ENCODE measurements around the gene COBLL1. TPM values are rescaled to one million over a fixed set of nuclear protein-coding genes. Genes with fewer than 3 reads are reported as not detected.
"Not testable (repeated sequence)": the region's sequence is repeated elsewhere in the genome, so short reads cannot be mapped to it uniquely, and the experiment has no call there.

The COBLL1 gene
- total and polyA plus RNA-seq, 5 donors = 3.2 to 9.2 (median 8.4) TPM

DNA sequence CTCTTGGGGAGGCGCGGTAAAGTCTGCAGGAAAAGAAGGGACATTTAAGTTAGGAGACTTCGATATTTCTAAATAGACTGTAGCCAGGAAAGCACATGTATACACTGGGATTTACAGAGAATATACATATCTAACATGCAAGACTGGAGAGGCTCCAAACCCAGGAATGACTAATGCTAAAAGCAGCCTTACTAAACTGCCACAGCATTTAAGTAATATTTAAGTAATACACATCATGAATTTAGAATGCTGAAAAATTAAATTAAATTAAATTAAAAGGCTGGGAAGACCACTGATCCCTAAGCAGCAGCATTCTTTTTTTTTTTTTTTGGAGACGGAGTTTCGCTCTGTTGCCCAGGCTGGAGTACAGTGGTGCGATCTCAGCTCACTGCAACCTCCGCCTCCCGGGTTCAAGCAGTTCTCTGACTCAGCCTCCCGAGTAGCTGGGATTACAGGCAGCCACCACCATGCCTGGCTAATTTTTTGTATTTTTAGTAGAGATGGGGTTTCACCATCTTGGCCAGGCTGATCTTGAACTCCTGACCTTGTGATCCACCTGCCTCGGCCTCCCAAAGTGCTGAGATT, 131.3 kb downstream of the COBLL1 start:
- intact Hi-C loops (cut with DNase I) = loop anchor here in 1 of 4 donors (10.0 kb wide), 1 partner anchor 146 kb away; no protein-coding TSS in a partner anchor
- not testable (repeated sequence) for DNase-seq; H3K9me3 ChIP-seq (ENCODE audit: control insufficient read depth, low read length); ATAC-seq; H3K4me3 ChIP-seq (ENCODE audit: low read length); H3K27ac ChIP-seq (ENCODE audit: low read length); H3K4me1 ChIP-seq (ENCODE audit: control insufficient read depth, insufficient read depth, low read length); H3K27me3 ChIP-seq (ENCODE audit: control insufficient read depth, insufficient read depth)
- 97% methylated on average over 10 of the region's 10 CpGs for WGBS

DNA sequence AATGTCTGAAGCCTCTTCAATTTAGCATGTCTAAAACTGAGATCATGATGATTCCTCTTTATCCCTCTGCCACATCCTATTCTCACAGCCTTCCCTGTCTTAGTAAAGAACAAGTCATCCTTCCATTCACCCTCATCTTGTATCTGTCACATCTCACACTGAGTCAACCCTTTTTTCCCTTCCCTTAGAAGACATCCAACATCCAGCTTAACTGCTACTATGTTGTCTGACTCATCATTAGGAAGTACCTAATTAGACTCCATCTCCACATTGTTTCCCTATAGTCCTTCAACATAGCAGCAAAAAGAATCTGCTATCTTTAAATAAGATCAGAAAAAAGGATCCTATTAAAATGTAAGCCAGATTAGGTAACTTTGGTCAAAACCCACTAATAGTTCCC, 135.1 kb downstream of the COBLL1 start:
- Histone ChIP-seq H3K27me3 (ENCODE audit: control insufficient read depth, insufficient read depth) (no peaks in the 10 kb centered on the region), H3K4me1 (ENCODE audit: control insufficient read depth, insufficient read depth, low read length) (no peaks in the 10 kb centered on the region), H3K27ac (ENCODE audit: low read length) (no peak overlapping the region), H3K9me3 (ENCODE audit: control insufficient read depth, low read length) (no peaks in the 10 kb centered on the region), H3K4me3 (ENCODE audit: low read length) (no peak overlapping the region)
- DNase-seq (no peak), ATAC-seq (no peak)
- intact Hi-C loops (cut with DNase I) = no loop called here

GRCh38 chr2:164705412-164706167, 136.0 kb downstream of the COBLL1 start:
- Histone ChIP-seq H3K9me3 (ENCODE audit: control insufficient read depth, low read length) (no peaks in the 10 kb centered on the region), H3K27ac (ENCODE audit: low read length) (no peak overlapping the region), H3K27me3 (ENCODE audit: control insufficient read depth, insufficient read depth) (no peaks in the 10 kb centered on the region), H3K4me3 (ENCODE audit: low read length) (no peak overlapping the region), H3K4me1 (ENCODE audit: control insufficient read depth, insufficient read depth, low read length) (no peaks in the 10 kb centered on the region)
- no peak for ATAC-seq
- no peak for DNase-seq
- WGBS = 95% methylated on average over 12 of the region's 12 CpGs
- intact Hi-C loops (cut with DNase I) = no loop called here

GRCh38 chr2:164703915-164704706, 137.5 kb downstream of the COBLL1 start:
- ATAC-seq (no peak), DNase-seq (no peak)
- Histone ChIP-seq H3K9me3 (ENCODE audit: control insufficient read depth, low read length) (no peaks in the 10 kb centered on the region), H3K4me3 (ENCODE audit: low read length) (no peak overlapping the region), H3K4me1 (ENCODE audit: control insufficient read depth, insufficient read depth, low read length) (no peaks in the 10 kb centered on the region), H3K27ac (ENCODE audit: low read length) (no peak overlapping the region), H3K27me3 (ENCODE audit: control insufficient read depth, insufficient read depth) (no peaks in the 10 kb centered on the region)
- 89% methylated on average over 3 of the region's 3 CpGs for WGBS
- intact Hi-C loops (cut with DNase I) = no loop called here

DNA sequence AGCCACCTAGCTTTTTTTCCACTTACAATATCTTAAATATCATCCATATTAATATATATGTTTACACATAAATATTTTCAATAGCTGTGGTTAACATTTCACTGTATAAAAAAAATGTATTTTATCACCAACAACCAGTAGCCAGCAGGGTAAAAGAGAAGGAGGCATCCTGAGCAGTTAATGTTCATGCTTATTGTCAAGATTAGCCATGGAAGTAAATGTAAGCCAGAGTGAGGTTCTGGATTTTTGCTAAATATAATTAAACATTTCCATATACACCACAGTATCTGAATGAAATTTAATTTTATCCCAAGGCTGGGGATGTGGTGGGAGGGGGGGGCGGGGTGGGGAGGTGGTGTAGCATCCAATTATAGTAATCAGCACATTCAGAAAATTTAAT, 140.1 kb downstream of the COBLL1 start:
- Histone ChIP-seq H3K9me3 (ENCODE audit: control insufficient read depth, low read length) (no peaks in the 10 kb centered on the region), H3K27me3 (ENCODE audit: control insufficient read depth, insufficient read depth) (no peaks in the 10 kb centered on the region), H3K27ac (ENCODE audit: low read length) (no peak overlapping the region), H3K4me1 (ENCODE audit: control insufficient read depth, insufficient read depth, low read length) (no peaks in the 10 kb centered on the region), H3K4me3 (ENCODE audit: low read length) (no peak overlapping the region)
- ATAC-seq (no peak), DNase-seq (no peak)
- intact Hi-C loops (cut with DNase I) = no loop called here
- 100% methylated on average over 1 of the region's 1 CpG for WGBS

DNA sequence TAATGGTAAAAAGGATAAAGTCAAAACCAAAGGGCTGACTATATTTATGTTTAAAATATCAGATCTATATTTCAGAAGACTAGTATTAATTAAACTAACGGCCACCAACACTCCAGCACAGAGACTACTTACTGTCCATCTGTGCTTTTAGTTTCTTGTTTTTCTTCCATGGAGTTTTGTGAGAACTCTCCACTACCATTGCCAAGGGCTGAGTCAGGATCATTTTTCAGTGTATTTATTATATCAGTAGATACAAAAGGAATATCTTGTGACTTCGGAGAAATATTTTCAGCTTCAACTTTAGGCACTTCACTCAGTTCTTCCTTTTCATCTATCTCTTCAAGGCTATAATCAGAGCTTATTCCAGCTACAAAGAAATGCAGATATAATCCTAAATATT, 141.2 kb downstream of the COBLL1 start:
- Histone ChIP-seq H3K4me3 (ENCODE audit: low read length) (no peak overlapping the region), H3K27ac (ENCODE audit: low read length) (no peak overlapping the region), H3K9me3 (ENCODE audit: control insufficient read depth, low read length) (no peaks in the 10 kb centered on the region), H3K27me3 (ENCODE audit: control insufficient read depth, insufficient read depth) (no peaks in the 10 kb centered on the region), H3K4me1 (ENCODE audit: control insufficient read depth, insufficient read depth, low read length) (no peaks in the 10 kb centered on the region)
- intact Hi-C loops (cut with DNase I) = no loop called here
- WGBS = 64% methylated on average over 2 of the region's 2 CpGs
- DNase-seq = no peak
- ATAC-seq = no peak

DNA sequence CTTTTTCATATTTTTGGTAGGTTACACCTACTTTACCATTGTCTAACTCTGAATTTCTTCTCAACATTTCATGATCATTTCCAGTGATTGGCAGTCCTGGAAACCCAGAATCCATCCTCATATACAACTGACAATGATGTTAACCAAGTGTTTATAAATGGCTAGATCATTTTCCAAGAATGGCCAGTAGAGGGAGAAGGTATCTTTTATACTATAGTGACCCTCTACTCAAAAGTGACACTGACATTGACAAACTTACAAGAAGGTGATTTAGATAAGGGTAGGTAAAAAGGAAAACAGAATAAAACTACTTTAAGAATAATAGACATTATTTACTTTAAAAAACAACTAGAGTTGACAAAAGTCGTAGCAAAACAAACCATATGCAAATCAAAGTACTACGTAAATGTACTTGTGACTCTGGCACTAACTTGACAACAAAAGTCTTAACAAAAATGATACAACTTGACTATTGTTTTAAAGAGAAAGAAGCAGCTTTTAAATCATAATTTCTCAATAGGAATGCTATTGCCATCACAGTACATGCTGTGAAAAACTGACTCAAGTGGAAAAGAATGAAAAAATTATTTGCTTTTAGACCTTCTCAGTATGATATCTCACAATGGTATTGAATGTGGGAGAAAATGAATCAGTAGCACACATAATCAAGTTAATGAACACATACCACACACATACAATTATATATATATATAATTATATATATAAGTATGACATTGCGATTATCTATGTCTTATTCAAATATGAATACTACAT, 143.7 kb downstream of the COBLL1 start:
- Histone ChIP-seq H3K4me3 (ENCODE audit: low read length) (no peak overlapping the region), H3K27me3 (ENCODE audit: control insufficient read depth, insufficient read depth) (no peaks in the 10 kb centered on the region)

DNA sequence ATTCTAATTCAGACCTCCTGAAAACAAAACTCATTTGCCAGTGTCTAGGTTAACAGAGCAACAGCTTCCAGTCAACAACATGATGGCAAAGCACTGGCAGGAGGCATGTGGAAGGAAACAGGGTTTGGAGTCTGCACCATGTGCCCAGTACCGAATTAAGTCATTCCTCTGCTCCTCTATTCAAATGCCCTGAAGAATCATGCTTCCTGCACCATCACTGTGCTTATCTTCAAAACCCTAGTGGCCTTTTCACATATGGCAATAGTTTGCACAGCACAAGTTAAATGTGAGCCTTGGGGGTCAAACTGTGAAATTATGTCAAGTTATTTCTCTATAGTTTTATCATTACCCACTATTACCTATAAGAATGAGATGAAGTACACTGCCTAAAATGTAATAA, 145.0 kb downstream of the COBLL1 start:
- Histone ChIP-seq H3K27me3 (ENCODE audit: control insufficient read depth, insufficient read depth) (no peaks in the 10 kb centered on the region), H3K4me3 (ENCODE audit: low read length) (no peak overlapping the region), H3K27ac (ENCODE audit: low read length) (no peak overlapping the region), H3K4me1 (ENCODE audit: control insufficient read depth, insufficient read depth, low read length) (no peaks in the 10 kb centered on the region), H3K9me3 (ENCODE audit: control insufficient read depth, low read length) (no peaks in the 10 kb centered on the region)
- intact Hi-C loops (cut with DNase I) = no loop called here
- ATAC-seq (no peak), DNase-seq (no peak)
- 79% methylated on average over 1 of the region's 1 CpG for WGBS

More for the DNA sequence above, 143.7 kb downstream of the COBLL1 start:
- H3K9me3 ChIP-seq (ENCODE audit: control insufficient read depth, low read length) = no peaks in the 10 kb centered on the region
- no peak overlapping the region for H3K27ac ChIP-seq (ENCODE audit: low read length)
- ATAC-seq (no peak), DNase-seq (no peak)
- 77% methylated on average over 3 of the region's 3 CpGs for WGBS
- H3K4me1 ChIP-seq (ENCODE audit: control insufficient read depth, insufficient read depth, low read length) = no peaks in the 10 kb centered on the region
- intact Hi-C loops (cut with DNase I) = no loop called here

DNA sequence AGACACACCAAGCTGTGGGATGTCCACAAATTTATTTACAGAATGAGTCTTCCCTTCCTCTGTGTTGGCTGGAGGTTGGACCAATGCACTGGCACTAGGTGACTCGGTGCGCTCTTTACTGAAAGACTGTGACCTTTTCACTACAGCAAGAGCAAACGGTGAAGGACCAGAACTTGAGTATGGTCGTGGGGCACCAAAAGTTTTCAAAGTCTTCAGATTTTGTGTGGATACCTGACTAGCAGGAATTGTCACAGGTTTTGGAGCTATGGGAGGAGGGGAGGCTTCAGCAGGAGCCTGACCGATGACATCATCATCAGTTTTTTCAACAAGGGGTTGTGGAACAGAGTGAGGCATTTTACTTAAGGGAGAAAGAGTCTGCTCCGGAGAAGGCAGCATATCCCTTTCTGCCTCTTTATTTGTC, 147.3 kb downstream of the COBLL1 start:
- intact Hi-C loops (cut with DNase I) = no loop called here
- DNase-seq (no peak), ATAC-seq (no peak)
- H3K27ac ChIP-seq (ENCODE audit: low read length) = no peak overlapping the region
- 91% methylated on average over 6 of the region's 6 CpGs for WGBS
- H3K4me1 ChIP-seq (ENCODE audit: control insufficient read depth, insufficient read depth, low read length) = no peaks in the 10 kb centered on the region
- H3K4me3 ChIP-seq (ENCODE audit: low read length) = no peak overlapping the region
- no peaks in the 10 kb centered on the region for H3K9me3 ChIP-seq (ENCODE audit: control insufficient read depth, low read length)
- no peaks in the 10 kb centered on the region for H3K27me3 ChIP-seq (ENCODE audit: control insufficient read depth, insufficient read depth)

DNA sequence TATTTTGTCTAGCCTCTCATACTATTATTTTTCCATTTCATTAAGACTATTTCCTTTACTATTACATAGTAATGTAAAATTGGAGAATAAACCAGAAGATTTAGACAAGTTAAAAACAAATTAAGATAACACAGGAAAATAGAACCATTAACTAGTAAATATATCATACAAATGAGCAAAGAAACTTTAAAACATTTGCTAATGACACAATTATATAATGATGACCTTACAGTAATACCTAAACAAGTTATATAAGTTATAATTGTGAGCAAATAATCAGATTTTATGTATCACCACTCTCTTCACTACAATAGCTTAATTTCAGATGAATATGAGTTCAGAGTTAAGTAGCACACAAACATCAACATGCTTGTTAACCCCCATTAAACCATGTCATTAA, 147.8 kb downstream of the COBLL1 start:
- no peaks in the 10 kb centered on the region for H3K27me3 ChIP-seq (ENCODE audit: control insufficient read depth, insufficient read depth)
- H3K4me1 ChIP-seq (ENCODE audit: control insufficient read depth, insufficient read depth, low read length) = no peaks in the 10 kb centered on the region
- H3K27ac ChIP-seq (ENCODE audit: low read length) = no peak overlapping the region
- intact Hi-C loops (cut with DNase I) = no loop called here
- ATAC-seq = no peak
- no peak overlapping the region for H3K4me3 ChIP-seq (ENCODE audit: low read length)
- H3K9me3 ChIP-seq (ENCODE audit: control insufficient read depth, low read length) = no peaks in the 10 kb centered on the region
- no peak for DNase-seq

DNA sequence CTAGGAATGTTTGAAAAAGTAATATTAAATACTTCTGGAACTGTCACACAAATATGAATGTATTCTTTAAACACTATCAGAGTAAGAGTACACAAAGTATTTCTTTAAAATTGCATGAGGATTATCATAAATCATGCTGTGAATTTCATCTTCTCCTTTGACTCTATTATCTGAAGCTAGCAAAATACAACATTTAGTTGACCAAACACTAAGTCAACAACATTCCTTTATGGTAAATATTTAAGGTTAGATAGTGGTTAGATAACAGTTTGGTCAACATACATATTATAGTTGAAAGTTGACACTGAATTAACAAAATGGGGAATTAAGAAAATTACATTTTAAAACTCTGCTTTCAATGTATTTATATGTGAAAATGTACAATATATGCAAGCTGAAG, 148.2 kb downstream of the COBLL1 start:
- H3K4me3 ChIP-seq (ENCODE audit: low read length) = no peak overlapping the region
- no peaks in the 10 kb centered on the region for H3K4me1 ChIP-seq (ENCODE audit: control insufficient read depth, insufficient read depth, low read length)
- H3K27me3 ChIP-seq (ENCODE audit: control insufficient read depth, insufficient read depth) = no peaks in the 10 kb centered on the region
- no peak for DNase-seq
- no peak for ATAC-seq
- intact Hi-C loops (cut with DNase I) = no loop called here
- no peak overlapping the region for H3K27ac ChIP-seq (ENCODE audit: low read length)
- no peaks in the 10 kb centered on the region for H3K9me3 ChIP-seq (ENCODE audit: control insufficient read depth, low read length)

All from right cardiac atrium (tissue), 5 donors.